Endothelial cell of umbilical vein (primary cell): ENCODE measurements around the gene WIPF3. TPM values are rescaled to one million over a fixed set of nuclear protein-coding genes. Genes with fewer than 3 reads are reported as not detected.

Experiments used
- BruUV-seq: library from RNA; stranded (reverse); fragments of 400-500 nt; replicated peaks from 2 replicates; lab custom pipeline; 2021; lab: Mats Ljungman, UMichigan
- CTCF ChIA-PET: fragments of 300-600, 350-600 bp; sonication (Branson Sonifier 250); formaldehyde crosslinking; loops from one replicate; lab custom pipeline; 2021; ENCODE audit warnings: antibody characterized with exemption, inconsistent platforms; lab: Charles Lee
- POLR2A ChIA-PET: fragments of 300-600, 350-600 bp; sonication (Branson Sonifier 250); formaldehyde crosslinking; loops from one replicate; lab custom pipeline; 2021; ENCODE audit warnings: antibody characterized with exemption, inconsistent platforms; lab: Charles Lee
- DNase-seq: peaks from one replicate; pipeline ENCODE4 v3.0.0-alpha.2; 2011; ENCODE audit warnings: low read depth, low spot score
- FAIRE-seq: peaks from 2 replicates; lab custom pipeline; 2011; peaks lifted over from hg19 to GRCh38; lab: Jason Lieb, UNC
- H2AFZ ChIP-seq: 2 replicates; pipeline ENCODE4 v1.6.0; 2012; ENCODE audit warnings: low read depth, low read length, control low read depth, inconsistent platforms
- H3K27ac ChIP-seq: 2 replicates; pipeline ENCODE4 v1.5.1; 2011; ENCODE audit warnings: low read depth, mild to moderate bottlenecking, control low read depth, low read length, moderate library complexity; ENCODE audit not compliant: insufficient read depth
- H3K27me3 ChIP-seq, 2 experiments: 2 replicates each; pipeline versions ENCODE4 v1.6.0 to v1.6.1; 2011; ENCODE audit warnings: low read length in 2 of 2, mixed read lengths in 1 of 2; ENCODE audit not compliant: control insufficient read depth in 2 of 2, insufficient read depth in 2 of 2
- H3K36me3 ChIP-seq, 2 experiments: 2 replicates in 1 of 2; 3 replicates in 1 of 2; pipeline ENCODE4 v1.5.1; 2011; ENCODE audit warnings: low read length in 2 of 2, mild to moderate bottlenecking in 1 of 2, moderate library complexity in 1 of 2; ENCODE audit not compliant: control insufficient read depth in 2 of 2, insufficient read depth in 2 of 2; ENCODE audit errors: extremely low read depth in 1 of 2
- H3K4me1 ChIP-seq: 3 replicates; pipeline ENCODE4 v1.5.1; 2011; ENCODE audit warnings: mild to moderate bottlenecking, low read length; ENCODE audit not compliant: control insufficient read depth, insufficient read depth; ENCODE audit errors: extremely low read depth
- H3K4me2 ChIP-seq: 2 replicates; pipeline ENCODE4 v1.6.1; 2011; ENCODE audit warnings: low read length, control low read depth, mixed read lengths; ENCODE audit not compliant: insufficient read depth
- H3K4me3 ChIP-seq, 3 experiments: fragments of 200-600 bp in 1 of 3; sonication (generic), shearing (Covaris generic) in 1 of 3; replicated peaks in 1 of 3; 2 replicates each; pipeline ENCODE4 v1.5.1; 2011 to 2016; ENCODE audit warnings: control low read depth in 3 of 3, low read length in 3 of 3, mild to moderate bottlenecking in 2 of 3, inconsistent platforms in 1 of 3, low read depth in 1 of 3, moderate library complexity in 1 of 3; ENCODE audit not compliant: insufficient read depth in 1 of 3
- H3K79me2 ChIP-seq: 2 replicates; pipeline ENCODE4 v1.6.0; 2012; ENCODE audit warnings: low read length, inconsistent platforms; ENCODE audit not compliant: control insufficient read depth, insufficient read depth
- H3K9ac ChIP-seq: replicated peaks from 2 replicates; pipeline ENCODE3; 2011; ENCODE audit warnings: low read length, control low read depth; ENCODE audit not compliant: insufficient read depth; ENCODE audit errors: extremely low read depth
- H3K9me1 ChIP-seq: replicated peaks from 3 replicates; pipeline ENCODE4 v1.6.0; 2011; ENCODE audit warnings: mild to moderate bottlenecking, low read length; ENCODE audit not compliant: control insufficient read depth, insufficient read depth; ENCODE audit errors: extremely low read depth
- H3K9me3 ChIP-seq: replicated peaks from 2 replicates; pipeline ENCODE4 v1.5.1; 2012; ENCODE audit warnings: low read length, inconsistent platforms; ENCODE audit not compliant: control insufficient read depth, insufficient read depth
- H4K20me1 ChIP-seq: replicated peaks from 2 replicates; pipeline ENCODE3; 2011; ENCODE audit warnings: mild to moderate bottlenecking, low read length; ENCODE audit not compliant: control insufficient read depth, insufficient read depth; ENCODE audit errors: extremely low read depth
- EZH2 ChIP-seq: IDR thresholded peaks from 2 replicates; pipeline ENCODE4 v1.6.1; 2012; ENCODE audit warnings: borderline replicate concordance, low read depth, mild to moderate bottlenecking, moderate library complexity, low read length, inconsistent platforms; ENCODE audit not compliant: severe bottlenecking
- FOS ChIP-seq: IDR thresholded peaks from 2 replicates; pipeline ENCODE4 v1.6.1; 2011; ENCODE audit warnings: mild to moderate bottlenecking, low read length, moderate library complexity, borderline replicate concordance; ENCODE audit not compliant: insufficient read depth
- GATA2 ChIP-seq: IDR thresholded peaks from 2 replicates; pipeline ENCODE4 v1.7.0; 2011; ENCODE audit warnings: low read depth, mild to moderate bottlenecking, moderate library complexity, mixed read lengths, low read length; ENCODE audit not compliant: insufficient read length, insufficient read depth
- JUN ChIP-seq: IDR thresholded peaks from 2 replicates; pipeline ENCODE4 v1.6.1; 2011; ENCODE audit warnings: borderline replicate concordance, low read depth; ENCODE audit not compliant: insufficient read length, insufficient read depth
- MYC ChIP-seq: IDR thresholded peaks from one replicate; pipeline ENCODE4 v1.6.1; 2011; ENCODE audit warnings: mild to moderate bottlenecking, low read depth, low read length
- POLR2AphosphoS5 ChIP-seq: IDR thresholded peaks from 2 replicates; pipeline ENCODE4 v1.6.1; 2012; ENCODE audit warnings: low read depth, mild to moderate bottlenecking, control low read depth, low read length, moderate library complexity; ENCODE audit not compliant: insufficient read depth
- dilution Hi-C: fragments of 300-500 bp; cut with MboI; formaldehyde crosslinking; loops from one replicate; pipeline ENCODE4 v1.15.0; 2019; ENCODE audit warnings: low sequenced_read_pairs; ENCODE audit not compliant: extremely low pct_ligation_motif_present
- intact Hi-C: fragments of 100-400 bp; cut with micrococcal nuclease; formaldehyde crosslinking; loops from one replicate; pipeline ENCODE4 v1.10.0; 2022
- polyA plus RNA-seq, 4 experiments: library from polyadenylated mRNA; depleted of rRNA in 3 of 4; stranded (reverse) in 3 of 4; unstranded in 1 of 4; fragments of >200 nt; gene quantifications; 2 replicates each; pipeline versions ENCODE4 v1.2.1 to v1.2.3, GENCODE V29; 2011 to 2012; ENCODE audit warnings: missing spikeins in 1 of 4
- total RNA-seq: library from RNA; stranded (reverse); gene quantifications from 2 replicates; pipeline ENCODE4 v1.2.3, GENCODE V29; 2021
- TF ChIP-seq, protein P1 (sequence below), 2 donors: IDR thresholded peaks; 1 replicate in 1 of 2; 2 replicates in 1 of 2; pipeline ENCODE4 v1.5.1; 2011; ENCODE audit warnings: low read length in 2 of 2, mild to moderate bottlenecking in 2 of 2, moderate library complexity in 2 of 2, control low read depth in 1 of 2, inconsistent platforms in 1 of 2, low read depth in 1 of 2; ENCODE audit not compliant: insufficient read depth in 1 of 2; ENCODE audit errors: extremely low read depth in 1 of 2

The WIPF3 gene
- total and polyA plus RNA-seq, 2 donors (not counting 3 experiments of a cell fraction or from before 2014, with no cell fraction given), result 0.01 to 0.35 TPM

DNA sequence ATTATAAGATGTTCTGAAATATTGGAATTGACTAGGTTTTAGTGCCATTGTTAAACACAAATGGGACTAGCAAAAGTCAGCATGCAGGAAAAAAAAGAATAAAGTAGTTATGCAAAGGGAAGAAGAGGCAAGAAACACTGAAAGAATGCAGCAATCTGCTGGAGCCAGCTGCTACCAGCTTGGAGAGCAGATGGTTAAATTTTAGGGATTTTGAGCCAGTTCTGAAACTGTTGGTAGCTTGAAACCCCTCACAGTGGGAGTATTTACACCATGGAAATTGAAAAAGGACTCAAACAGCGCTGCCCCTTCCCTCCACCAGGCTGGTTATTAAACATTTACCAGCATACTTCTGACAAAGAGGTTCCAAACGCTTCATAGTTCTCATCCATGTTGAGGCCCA, 142.3 kb downstream of the WIPF3 start:
- dilution Hi-C loops, result no loop called here
- no peaks in the 10 kb centered on the region for H3K27me3 ChIP-seq
- no peak for DNase-seq
- H3K4me3 ChIP-seq, result no peak overlapping the region
- peak; percentile 42 for FAIRE-seq
- no peaks in the 10 kb centered on the region for H4K20me1 ChIP-seq
- CTCF ChIA-PET, result interaction anchor here (1.0 kb wide), 1 partner anchor 113 kb away, joined by 3 read pairs; no protein-coding TSS in a partner anchor
- H3K9me1 ChIP-seq, result no peaks in the 10 kb centered on the region
- POLR2A ChIA-PET, result no interaction called here
- no TSS peak for BruUV-seq
- no peaks in the 10 kb centered on the region for H3K9me3 ChIP-seq
- no peaks in the 10 kb centered on the region for H3K4me1 ChIP-seq
- H2AFZ ChIP-seq, result no peak overlapping the region
- peaks cover 23 to 29% of the 10 kb centered on the region in 2 experiments for H3K36me3 ChIP-seq
- H3K9ac ChIP-seq, result no peak overlapping the region
- H3K79me2 ChIP-seq, result no peaks in the 10 kb centered on the region
- TF ChIP-seq FOS, result no peak
- TF ChIP-seq MYC, result no peak
- TF ChIP-seq, protein P1, sequence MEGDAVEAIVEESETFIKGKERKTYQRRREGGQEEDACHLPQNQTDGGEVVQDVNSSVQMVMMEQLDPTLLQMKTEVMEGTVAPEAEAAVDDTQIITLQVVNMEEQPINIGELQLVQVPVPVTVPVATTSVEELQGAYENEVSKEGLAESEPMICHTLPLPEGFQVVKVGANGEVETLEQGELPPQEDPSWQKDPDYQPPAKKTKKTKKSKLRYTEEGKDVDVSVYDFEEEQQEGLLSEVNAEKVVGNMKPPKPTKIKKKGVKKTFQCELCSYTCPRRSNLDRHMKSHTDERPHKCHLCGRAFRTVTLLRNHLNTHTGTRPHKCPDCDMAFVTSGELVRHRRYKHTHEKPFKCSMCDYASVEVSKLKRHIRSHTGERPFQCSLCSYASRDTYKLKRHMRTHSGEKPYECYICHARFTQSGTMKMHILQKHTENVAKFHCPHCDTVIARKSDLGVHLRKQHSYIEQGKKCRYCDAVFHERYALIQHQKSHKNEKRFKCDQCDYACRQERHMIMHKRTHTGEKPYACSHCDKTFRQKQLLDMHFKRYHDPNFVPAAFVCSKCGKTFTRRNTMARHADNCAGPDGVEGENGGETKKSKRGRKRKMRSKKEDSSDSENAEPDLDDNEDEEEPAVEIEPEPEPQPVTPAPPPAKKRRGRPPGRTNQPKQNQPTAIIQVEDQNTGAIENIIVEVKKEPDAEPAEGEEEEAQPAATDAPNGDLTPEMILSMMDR (IDR thresholded peaks at IDR 0.05; ENCODE audit: extremely low read depth in 1 of 2, insufficient read depth in 1 of 2, low read depth in 1 of 2, low read length in 2 of 2), result no peak
- no peak for TF ChIP-seq POLR2AphosphoS5
- TF ChIP-seq JUN, result no peak
- TF ChIP-seq EZH2, result no peak
- TF ChIP-seq GATA2, result no peak
- intact Hi-C loops, result loop anchor here (2.0 kb wide), 1 partner anchor 40 kb away; the partner anchor contains the start of gene SCRN1
- no peak overlapping the region for H3K27ac ChIP-seq
- no peak overlapping the region for H3K4me2 ChIP-seq
